HG03108 (cell line): ENCODE results near the gene SLC5A12.
"Not testable (repeated sequence)": the region's sequence is repeated elsewhere in the genome, so short reads cannot be mapped to it uniquely, and the experiment has no call there.

Experiments
- ATAC-seq: cut with Tn5 transposase; IDR thresholded peaks from one replicate; pipeline ENCODE4 v1.9.1; 2021; ENCODE audit warnings: moderate library complexity; ENCODE audit not compliant: unreplicated experiment

The SLC5A12 gene

DNA sequence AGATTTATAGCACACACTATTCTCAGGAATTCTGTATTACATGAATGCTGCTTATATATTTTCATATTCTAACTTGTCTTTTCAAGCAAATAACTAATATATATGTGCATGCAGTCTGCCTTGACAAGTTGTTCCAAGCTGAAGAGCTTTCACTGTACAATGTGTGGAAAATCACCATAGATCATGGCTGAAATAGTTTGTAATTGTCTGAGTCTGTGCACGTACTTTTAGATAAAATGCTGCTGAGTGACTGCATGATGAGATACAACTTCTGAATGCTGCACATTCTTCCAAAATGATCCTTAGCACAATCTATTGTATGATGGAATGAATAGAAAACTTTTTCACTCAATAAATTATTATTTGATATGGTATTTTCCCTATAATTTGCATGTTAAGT is 58.9 kb downstream of the SLC5A12 start:
- ATAC-seq: no peak

- no peak for ATAC-seq
Measured at GRCh38 chr11:26655287-26655686, 66.6 kb downstream of the SLC5A12 start.

- no peak for ATAC-seq
Measured at GRCh38 chr11:26651916-26652315, 69.9 kb downstream of the SLC5A12 start.

DNA sequence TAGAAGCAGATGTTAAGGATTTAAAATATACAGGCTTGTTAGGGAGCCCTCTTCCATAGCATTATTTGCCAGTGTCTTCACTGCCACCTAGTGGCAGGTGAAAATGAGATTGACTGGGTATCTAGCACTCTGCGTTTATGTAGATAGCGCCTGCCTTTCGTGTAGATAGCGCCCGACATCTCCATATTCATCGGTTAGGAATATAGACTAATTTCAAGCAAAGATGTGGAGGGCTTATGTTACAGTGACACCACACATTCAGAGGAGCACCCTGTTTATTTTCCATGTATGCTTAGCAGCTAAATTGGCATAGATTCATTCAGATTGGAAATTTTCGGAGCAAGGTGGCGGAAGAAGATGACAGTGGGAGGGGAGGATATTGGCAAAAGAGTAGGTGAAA is 72.0 kb downstream of the SLC5A12 start:
- ATAC-seq: peak; percentile 86

DNA sequence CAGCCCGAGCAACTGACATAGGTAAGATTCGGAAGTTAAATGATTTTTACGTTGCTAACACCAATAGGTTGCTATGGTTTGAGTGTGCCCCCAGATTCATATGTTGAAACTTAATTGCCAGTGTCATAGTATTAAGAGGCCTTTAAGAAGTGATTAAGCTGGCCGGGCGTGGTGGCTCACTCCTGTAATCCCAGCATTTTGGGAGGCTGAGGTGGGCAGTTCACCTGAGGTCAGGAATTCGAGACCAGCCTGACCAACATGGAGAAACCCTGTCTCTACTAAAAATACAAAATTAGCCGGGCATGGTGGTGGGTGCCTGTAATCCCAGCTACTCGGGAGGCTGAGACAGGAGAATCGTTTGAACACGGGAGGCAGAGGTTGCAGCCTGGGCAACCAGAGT is 78.5 kb downstream of the SLC5A12 start:
- ATAC-seq: not testable (repeated sequence)

- no peak for ATAC-seq
Measured at GRCh38 chr11:26632691-26633159, 89.1 kb downstream of the SLC5A12 start.

- no peak for ATAC-seq
Measured at GRCh38 chr11:26626346-26626745, 95.5 kb downstream of the SLC5A12 start.

- no peak for ATAC-seq
Measured at GRCh38 chr11:26623076-26623659, 98.7 kb downstream of the SLC5A12 start.

DNA sequence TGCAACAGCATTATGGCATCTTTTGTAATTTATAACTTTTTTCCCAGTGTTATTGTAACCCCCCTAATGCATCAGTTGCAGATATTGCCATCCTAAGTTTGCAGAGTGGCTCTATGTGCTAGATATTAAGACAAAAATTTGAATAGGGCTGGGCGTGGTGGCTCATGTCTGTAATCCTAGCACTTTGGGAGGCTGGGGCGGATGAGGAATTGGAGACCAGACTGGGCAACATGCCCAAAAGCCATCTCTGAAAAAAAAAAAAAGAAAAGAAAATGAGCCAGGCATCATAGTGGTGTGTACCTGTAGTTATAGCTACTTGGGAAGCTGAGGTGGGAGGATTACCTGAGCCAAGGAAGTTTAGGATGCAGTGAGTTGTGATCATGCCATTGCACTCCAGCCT is 99.7 kb downstream of the SLC5A12 start:
- no peak for ATAC-seq

GRCh38 chr11:26621132-26621531 is 100.7 kb downstream of the SLC5A12 start:
- no peak for ATAC-seq

- no peak for ATAC-seq
Measured at GRCh38 chr11:26620282-26621045, 101.4 kb downstream of the SLC5A12 start.

DNA sequence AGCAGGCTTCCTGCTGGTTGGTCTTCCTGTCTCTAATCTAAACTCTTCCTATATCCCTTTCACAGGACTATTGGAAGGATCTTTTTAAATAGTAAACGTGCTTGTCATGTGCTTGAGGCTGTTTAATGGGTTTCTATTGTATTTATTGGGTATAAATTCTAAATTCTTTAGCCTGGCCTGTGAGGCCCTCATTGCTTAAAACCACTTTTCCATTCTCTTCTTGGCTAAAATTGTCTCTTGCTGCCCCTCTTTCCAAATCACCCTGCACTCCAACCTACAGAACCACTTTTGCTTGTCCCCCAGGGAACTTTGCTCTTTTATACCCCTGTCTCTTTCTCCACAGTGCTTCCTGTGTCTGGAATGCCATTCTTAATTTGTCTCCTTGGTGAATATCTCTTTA is 103.4 kb downstream of the SLC5A12 start:
- ATAC-seq: no peak
